Trophoblast cell (in vitro differentiated cells and primary cell): Measurements from ENCODE around the gene PIK3C2B.

ENCODE experiments used
- DNase-seq, 2 donors: peaks; one replicate each; pipeline ENCODE4 v3.0.0-alpha.2; 2016
- H2AFZ ChIP-seq: 2 replicates; pipeline ENCODE4 v1.6.1; 2013; ENCODE audit warnings: low read length, moderate library complexity, mild to moderate bottlenecking; ENCODE audit not compliant: insufficient read depth, poor library complexity
- H2AK5ac ChIP-seq: 2 replicates; pipeline ENCODE4 v1.6.1; 2013; ENCODE audit warnings: mild to moderate bottlenecking, low read length
- H2BK120ac ChIP-seq: 2 replicates; pipeline ENCODE4 v1.6.1; 2013; ENCODE audit warnings: low read length, mild to moderate bottlenecking, moderate library complexity; ENCODE audit not compliant: insufficient read depth, poor library complexity
- H2BK12ac ChIP-seq: 2 replicates; pipeline ENCODE4 v1.6.1; 2013; ENCODE audit warnings: mild to moderate bottlenecking, low read length, moderate library complexity
- H2BK5ac ChIP-seq: 2 replicates; pipeline ENCODE4 v1.6.1; 2013; ENCODE audit warnings: low read length, low read depth, moderate library complexity, mild to moderate bottlenecking; ENCODE audit not compliant: poor library complexity
- H3K14ac ChIP-seq: 2 replicates; pipeline ENCODE4 v1.6.1; 2013; ENCODE audit warnings: mild to moderate bottlenecking, low read length
- H3K18ac ChIP-seq: 2 replicates; pipeline ENCODE4 v1.6.1; 2013; ENCODE audit warnings: mild to moderate bottlenecking, low read length
- H3K23ac ChIP-seq: 2 replicates; pipeline ENCODE4 v1.6.1; 2013; ENCODE audit warnings: low read length
- H3K27ac ChIP-seq: 2 replicates; pipeline ENCODE4 v1.5.1; 2013; ENCODE audit warnings: low read depth, mild to moderate bottlenecking, inconsistent platforms, low read length, moderate library complexity
- H3K27me3 ChIP-seq: 2 replicates; pipeline ENCODE4 v1.6.1; 2013; ENCODE audit warnings: inconsistent platforms, mild to moderate bottlenecking, low read length, moderate library complexity; ENCODE audit not compliant: insufficient read depth
- H3K36me3 ChIP-seq, 2 experiments: 1 replicate in 1 of 2; 2 replicates in 1 of 2; pipeline ENCODE4 v1.6.1; 2013; ENCODE audit warnings: low read length in 2 of 2, mild to moderate bottlenecking in 2 of 2, moderate library complexity in 1 of 2; ENCODE audit not compliant: insufficient read depth in 2 of 2, control insufficient read depth in 1 of 2
- H3K4ac ChIP-seq: 2 replicates; pipeline ENCODE4 v1.6.1; 2013; ENCODE audit warnings: low read depth, mild to moderate bottlenecking, low read length, moderate library complexity
- H3K4me1 ChIP-seq, 2 experiments: 1 replicate in 1 of 2; 2 replicates in 1 of 2; pipeline ENCODE4 v1.6.1; 2013; ENCODE audit warnings: low read length in 2 of 2, mild to moderate bottlenecking in 2 of 2, moderate library complexity in 1 of 2; ENCODE audit not compliant: insufficient read depth in 2 of 2, control insufficient read depth in 1 of 2
- H3K4me2 ChIP-seq: 2 replicates; pipeline ENCODE4 v1.6.1; 2013; ENCODE audit warnings: inconsistent platforms, mild to moderate bottlenecking, low read length, moderate library complexity
- H3K4me3 ChIP-seq: 2 replicates; pipeline ENCODE4 v1.5.1; 2013; ENCODE audit warnings: mild to moderate bottlenecking, low read depth, low read length, inconsistent platforms
- H3K79me1 ChIP-seq: one replicate; pipeline ENCODE4 v1.6.1; 2013; ENCODE audit warnings: low read length
- H3K79me2 ChIP-seq: 2 replicates; pipeline ENCODE4 v1.6.1; 2013; ENCODE audit warnings: low read length, mild to moderate bottlenecking; ENCODE audit not compliant: control insufficient read depth, insufficient read depth, poor library complexity
- H3K9ac ChIP-seq: 2 replicates; pipeline ENCODE4 v1.6.1; 2013; ENCODE audit warnings: mild to moderate bottlenecking, low read length
- H3K9me3 ChIP-seq: 2 replicates; pipeline ENCODE4 v1.6.1; 2013; ENCODE audit warnings: low read depth, mild to moderate bottlenecking, control low read depth, inconsistent platforms, low read length; ENCODE audit not compliant: insufficient read depth
- H4K12ac ChIP-seq: 2 replicates; pipeline ENCODE4 v1.6.1; 2013; ENCODE audit warnings: low read depth, mild to moderate bottlenecking, low read length, moderate library complexity
- H4K8ac ChIP-seq: 2 replicates; pipeline ENCODE4 v1.6.1; 2013; ENCODE audit warnings: low read depth, mild to moderate bottlenecking, low read length, moderate library complexity
- H4K91ac ChIP-seq: one replicate; pipeline ENCODE4 v1.6.1; 2013; ENCODE audit warnings: low read depth, mild to moderate bottlenecking, low read length, moderate library complexity
- WGBS: extraction: QIAGEN DNeasy Blood & Tissue Kit; methylation state at CpG from one replicate; pipeline ENCODE4 v1.1.7; 2013; ENCODE audit warnings: missing lambda C conversion rate; ENCODE audit not compliant: insufficient read length, insufficient coverage; ENCODE audit errors: extremely low coverage; 5-methylcytosine and 5-hydroxymethylcytosine counted together

PIK3C2B gene

DNA sequence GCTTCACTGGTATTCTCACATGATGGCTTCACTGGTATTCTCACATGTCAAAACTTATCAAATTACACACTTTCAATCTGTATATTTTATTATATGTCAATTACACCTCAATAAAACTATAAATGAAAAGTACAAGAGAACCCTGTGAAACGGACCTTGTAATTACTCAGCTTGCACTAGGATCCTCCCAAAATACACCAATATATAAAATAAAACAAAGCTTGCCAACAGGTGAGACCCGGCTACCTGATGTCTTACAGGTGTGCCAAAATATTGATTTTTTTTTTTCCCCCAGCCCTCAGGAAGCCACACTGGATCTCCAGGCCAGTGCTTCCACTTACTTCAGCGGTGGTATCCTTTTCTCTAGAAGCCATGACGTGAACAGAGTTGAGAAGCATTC lies 22.9 kb downstream of the PIK3C2B start:
- no peak overlapping the region for H2BK5ac ChIP-seq
- WGBS, result no CpG with 5 or more reads among the region's 4 CpGs
- H3K18ac ChIP-seq, result no peak overlapping the region
- H2AK5ac ChIP-seq, result no peak overlapping the region
- H2BK12ac ChIP-seq, result no peak overlapping the region
- no peaks in the 10 kb centered on the region for H3K27me3 ChIP-seq
- no peak overlapping the region for H3K27ac ChIP-seq
- no peak overlapping the region for H2AFZ ChIP-seq
- H4K8ac ChIP-seq, result no peak overlapping the region
- H3K4ac ChIP-seq, result no peak overlapping the region
- DNase-seq, result peak in 1 of 2 donors; percentile 59
- H3K36me3 ChIP-seq, result peaks cover 2 to 12% of the 10 kb centered on the region in 2 experiments
- no peak overlapping the region for H4K91ac ChIP-seq
- no peak overlapping the region for H4K12ac ChIP-seq
- no peaks in the 10 kb centered on the region for H3K79me2 ChIP-seq
- H3K4me1 ChIP-seq, result peaks cover 2 to 4% of the 10 kb centered on the region in 2 experiments
- no peaks in the 10 kb centered on the region for H3K79me1 ChIP-seq
- H3K9me3 ChIP-seq, result no peaks in the 10 kb centered on the region
- H3K14ac ChIP-seq, result no peak overlapping the region
- H3K23ac ChIP-seq, result no peak overlapping the region
- no peak overlapping the region for H3K9ac ChIP-seq
- H3K4me3 ChIP-seq, result no peak overlapping the region
- no peak overlapping the region for H3K4me2 ChIP-seq
- H2BK120ac ChIP-seq, result no peak overlapping the region

DNA sequence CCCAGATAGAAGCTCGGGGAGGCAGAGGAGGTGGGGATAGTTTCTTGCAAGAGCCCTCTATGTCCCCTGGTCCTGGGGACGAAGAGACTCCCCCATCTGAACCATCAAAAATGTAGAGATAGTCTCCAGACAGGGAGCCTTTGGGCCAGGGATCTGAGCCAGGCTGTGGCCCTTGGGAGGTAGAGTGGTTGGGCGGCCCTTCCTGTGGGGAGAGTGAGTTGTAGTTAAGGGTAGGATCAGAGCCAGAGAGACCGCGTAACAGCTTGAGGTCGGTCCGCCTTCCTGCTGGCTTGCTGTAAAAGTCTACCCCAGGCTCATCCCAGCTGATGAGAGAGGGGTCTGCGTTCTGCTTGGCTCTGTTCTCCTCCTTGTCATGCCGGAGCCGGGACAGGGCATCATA lies 25.3 kb downstream of the PIK3C2B start:
- WGBS, result no CpG with 5 or more reads among the region's 10 CpGs
- H3K9ac ChIP-seq, result no peak overlapping the region
- no peak overlapping the region for H2AK5ac ChIP-seq

GRCh38 chr1:204468766-204469302 lies 25.8 kb downstream of the PIK3C2B start:
- H2BK120ac ChIP-seq, result no peak overlapping the region
- no peaks in the 10 kb centered on the region for H3K79me2 ChIP-seq
- H4K12ac ChIP-seq, result no peak overlapping the region
- no peak overlapping the region for H3K18ac ChIP-seq
- H2AFZ ChIP-seq, result no peak overlapping the region
- H3K23ac ChIP-seq, result no peak overlapping the region
- no peak overlapping the region for H3K27ac ChIP-seq
- no peak for DNase-seq
- H3K4me1 ChIP-seq, result peaks cover 15% of the 10 kb centered on the region in 2 experiments
- H3K14ac ChIP-seq, result no peak overlapping the region
- H2BK12ac ChIP-seq, result no peak overlapping the region
- no peak overlapping the region for H2BK5ac ChIP-seq
- H4K8ac ChIP-seq, result no peak overlapping the region
- H4K91ac ChIP-seq, result no peak overlapping the region
- no peaks in the 10 kb centered on the region for H3K27me3 ChIP-seq
- no peak overlapping the region for H3K4me3 ChIP-seq
- H3K4me2 ChIP-seq, result no peak overlapping the region
- H3K36me3 ChIP-seq, result peaks cover 6 to 16% of the 10 kb centered on the region in 2 experiments
- WGBS, result no CpG with 5 or more reads among the region's 18 CpGs
- no peak overlapping the region for H3K4ac ChIP-seq
- no peak overlapping the region for H3K9ac ChIP-seq
- H3K9me3 ChIP-seq, result no peaks in the 10 kb centered on the region
- no peak overlapping the region for H2AK5ac ChIP-seq
- no peaks in the 10 kb centered on the region for H3K79me1 ChIP-seq

More for the DNA sequence above, 25.3 kb downstream of the PIK3C2B start:
- Histone ChIP-seq H4K91ac (no peak overlapping the region), H2BK5ac (no peak overlapping the region), H3K4ac (no peak overlapping the region), H2AFZ (no peak overlapping the region), H3K4me1 (peaks cover 15% of the 10 kb centered on the region in 2 experiments), H3K23ac (no peak overlapping the region), H4K12ac (no peak overlapping the region), H3K79me2 (no peaks in the 10 kb centered on the region), H3K14ac (no peak overlapping the region), H2BK12ac (no peak overlapping the region), H3K4me2 (no peak overlapping the region), H3K36me3 (peaks cover 2 to 12% of the 10 kb centered on the region in 2 experiments), H3K79me1 (no peaks in the 10 kb centered on the region), H3K27me3 (no peaks in the 10 kb centered on the region), H3K27ac (no peak overlapping the region), H3K4me3 (no peak overlapping the region), H4K8ac (no peak overlapping the region), H2BK120ac (no peak overlapping the region), H3K18ac (no peak overlapping the region), H3K9me3 (no peaks in the 10 kb centered on the region)
- no peak for DNase-seq

DNA sequence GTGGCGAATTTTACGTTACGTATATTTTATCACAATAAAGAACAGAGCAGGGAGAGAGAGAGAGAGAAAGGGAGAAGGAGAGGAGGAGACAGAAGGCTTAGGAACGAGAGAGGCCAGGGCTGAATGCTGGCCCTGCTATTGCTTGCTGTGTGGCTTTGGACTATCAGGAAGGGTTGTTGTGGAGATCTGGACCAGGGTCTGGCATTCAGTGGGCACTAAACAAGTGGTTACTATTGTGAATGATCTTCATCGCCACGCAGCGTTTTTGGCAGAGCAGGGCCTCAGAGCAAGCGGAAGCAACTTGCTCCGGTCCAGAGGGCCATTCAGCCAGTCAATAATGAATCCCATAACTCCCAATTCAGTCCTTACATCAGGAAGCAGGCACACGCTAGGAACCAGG lies 26.4 kb downstream of the PIK3C2B start:
- Histone ChIP-seq H3K79me2 (no peaks in the 10 kb centered on the region), H4K8ac (no peak overlapping the region)
- DNase-seq, result no peak

More for the DNA sequence above, 26.4 kb downstream of the PIK3C2B start:
- Histone ChIP-seq H3K18ac (no peak overlapping the region), H3K9me3 (no peaks in the 10 kb centered on the region), H3K4me1 (peaks cover 15% of the 10 kb centered on the region in 2 experiments), H2BK120ac (no peak overlapping the region), H3K79me1 (no peaks in the 10 kb centered on the region), H4K12ac (no peak overlapping the region), H3K23ac (no peak overlapping the region), H4K91ac (no peak overlapping the region), H2AK5ac (no peak overlapping the region), H3K4me2 (no peak overlapping the region), H3K4ac (no peak overlapping the region), H3K36me3 (peaks cover 8 to 20% of the 10 kb centered on the region in 2 experiments), H2BK12ac (no peak overlapping the region), H3K9ac (no peak overlapping the region), H3K27me3 (no peaks in the 10 kb centered on the region), H3K4me3 (no peak overlapping the region), H3K27ac (no peak overlapping the region), H2AFZ (no peak overlapping the region), H3K14ac (no peak overlapping the region), H2BK5ac (no peak overlapping the region)
- WGBS, result no CpG with 5 or more reads among the region's 10 CpGs
